ENCODE data around the gene FAM184B. TPM values are rescaled to one million over a fixed set of nuclear protein-coding genes. Genes with fewer than 3 reads are reported as not detected.

FAM184B gene
- total RNA-seq, 4 donors from 2014 or later = 0.11 to 0.53 (median 0.49) TPM; not detected in 1

GRCh38 chr4:17797808-17798207 lies 16.4 kb upstream of the FAM184B start:
- peaks cover 6 to 9% of the 10 kb centered on the region in 2 donors for H3K4me1 ChIP-seq
- TF ChIP-seq POLR2A (IDR thresholded peaks at IDR 0.05) = no peak
- TF ChIP-seq CTCF (IDR thresholded peaks at IDR 0.05 in 4 of 5, conservative IDR thresholded peaks at IDR 0.05 in 1 of 5) = no peak
- no peak for DNase-seq
- H3K36me3 ChIP-seq = no peaks in the 10 kb centered on the region
- H3K27me3 ChIP-seq = no peaks in the 10 kb centered on the region
- no peak for ATAC-seq
- H3K27ac ChIP-seq = no peak overlapping the region
- no peak overlapping the region for H3K4me3 ChIP-seq
- in situ Hi-C loops (cut with MboI; ENCODE audit: low sequenced_read_pairs in 4 of 4) (no loop called here), intact Hi-C loops (cut with DNase I; ENCODE audit: low total_unique reads) (no loop called here)
- H3K9me3 ChIP-seq = no peaks in the 10 kb centered on the region

- peaks cover 6 to 9% of the 10 kb centered on the region in 2 donors for H3K4me1 ChIP-seq
- TF ChIP-seq CTCF (IDR thresholded peaks at IDR 0.05 in 4 of 5, conservative IDR thresholded peaks at IDR 0.05 in 1 of 5) (no peak), POLR2A (IDR thresholded peaks at IDR 0.05) (no peak)
- no peak for ATAC-seq
- H3K27ac ChIP-seq = no peak overlapping the region
- no peaks in the 10 kb centered on the region for H3K36me3 ChIP-seq
- no peak overlapping the region for H3K4me3 ChIP-seq
- H3K9me3 ChIP-seq = no peaks in the 10 kb centered on the region
- intact Hi-C loops (cut with DNase I; ENCODE audit: low total_unique reads) = no loop called here
- DNase-seq = no peak
- in situ Hi-C loops (cut with MboI; ENCODE audit: low sequenced_read_pairs in 4 of 4) = no loop called here
- no peaks in the 10 kb centered on the region for H3K27me3 ChIP-seq
These were observed 13.3 kb upstream of the FAM184B start for GRCh38 chr4:17794730-17795129.

GRCh38 chr4:17788956-17789355 lies 7.5 kb upstream of the FAM184B start:
- intact Hi-C loops (cut with DNase I; ENCODE audit: low total_unique reads) = no loop called here
- in situ Hi-C loops (cut with MboI; ENCODE audit: low sequenced_read_pairs in 4 of 4) = no loop called here

GRCh38 chr4:17787315-17787714 lies 5.9 kb upstream of the FAM184B start:
- intact Hi-C loops (cut with DNase I; ENCODE audit: low total_unique reads) = no loop called here
- peaks cover 4 to 5% of the 10 kb centered on the region in 2 donors for H3K4me1 ChIP-seq
- no peak for TF ChIP-seq POLR2A (IDR thresholded peaks at IDR 0.05)
- TF ChIP-seq CTCF (IDR thresholded peaks at IDR 0.05 in 4 of 5, conservative IDR thresholded peaks at IDR 0.05 in 1 of 5) = no peak
- H3K27me3 ChIP-seq = no peaks in the 10 kb centered on the region
- ATAC-seq = no peak
- H3K36me3 ChIP-seq = no peaks in the 10 kb centered on the region
- no peak overlapping the region for H3K27ac ChIP-seq
- in situ Hi-C loops (cut with MboI; ENCODE audit: low sequenced_read_pairs in 4 of 4) = no loop called here
- H3K4me3 ChIP-seq = no peak overlapping the region
- no peaks in the 10 kb centered on the region for H3K9me3 ChIP-seq
- DNase-seq = no peak

More at GRCh38 chr4:17788956-17789355, 7.5 kb upstream of the FAM184B start:
- Histone ChIP-seq H3K27me3 (no peaks in the 10 kb centered on the region), H3K9me3 (no peaks in the 10 kb centered on the region), H3K4me1 (peaks cover 0 to 6% of the 10 kb centered on the region in 2 donors), H3K27ac (no peak overlapping the region), H3K36me3 (no peaks in the 10 kb centered on the region), H3K4me3 (no peak overlapping the region)
- TF ChIP-seq CTCF (IDR thresholded peaks at IDR 0.05 in 4 of 5, conservative IDR thresholded peaks at IDR 0.05 in 1 of 5) = no peak
- no peak for TF ChIP-seq POLR2A (IDR thresholded peaks at IDR 0.05)
- ATAC-seq = no peak
- no peak for DNase-seq

GRCh38 chr4:17786567-17786966 lies 5.1 kb upstream of the FAM184B start:
- Histone ChIP-seq H3K27me3 (no peaks in the 10 kb centered on the region), H3K27ac (no peak overlapping the region), H3K9me3 (no peaks in the 10 kb centered on the region), H3K4me3 (no peak overlapping the region), H3K36me3 (no peaks in the 10 kb centered on the region), H3K4me1 (peaks cover 10 to 12% of the 10 kb centered on the region in 2 donors)
- no peak for TF ChIP-seq CTCF (IDR thresholded peaks at IDR 0.05 in 4 of 5, conservative IDR thresholded peaks at IDR 0.05 in 1 of 5)
- TF ChIP-seq POLR2A (IDR thresholded peaks at IDR 0.05) = no peak
- intact Hi-C loops (cut with DNase I; ENCODE audit: low total_unique reads) = no loop called here
- in situ Hi-C loops (cut with MboI; ENCODE audit: low sequenced_read_pairs in 4 of 4) = no loop called here
- ATAC-seq (no peak), DNase-seq (no peak)

Measured in gastrocnemius medialis (tissue), 4 donors.